DOHH2 (cell line): ENCODE measurements around the gene C4A.

ENCODE experiments used
- H3F3A ChIP-seq: fragments of 200-600 bp; sonication (generic), shearing (Covaris generic); 2 replicates; pipeline ENCODE4 v1.6.0; 2016; ENCODE audit warnings: antibody characterized with exemption, mild to moderate bottlenecking; ENCODE audit not compliant: control insufficient read depth, insufficient read depth
- H3K27ac ChIP-seq: fragments of 200-600 bp; sonication (generic); 2 replicates; pipeline ENCODE4 v1.5.1; 2014; ENCODE audit warnings: low read depth, mild to moderate bottlenecking, low read length, moderate library complexity
- H3K27me3 ChIP-seq: fragments of 200-600 bp; sonication (generic); 2 replicates; pipeline ENCODE4 v1.6.1; 2014; ENCODE audit warnings: mild to moderate bottlenecking, low read length, mixed read lengths; ENCODE audit not compliant: control insufficient read depth
- H3K36me3 ChIP-seq: fragments of 200-600 bp; sonication (generic); 2 replicates; pipeline ENCODE4 v1.6.1; 2014; ENCODE audit warnings: mild to moderate bottlenecking, low read length, moderate library complexity, mixed read lengths; ENCODE audit not compliant: control insufficient read depth
- H3K4me1 ChIP-seq: fragments of 200-600 bp; sonication (generic); 2 replicates; pipeline ENCODE4 v1.6.1; 2014; ENCODE audit warnings: mild to moderate bottlenecking, low read length, mixed read lengths; ENCODE audit not compliant: control insufficient read depth
- H3K4me2 ChIP-seq: fragments of 200-600 bp; sonication (generic); 2 replicates; pipeline ENCODE4 v1.6.0; 2014; ENCODE audit warnings: mild to moderate bottlenecking, low read length, moderate library complexity
- H3K4me3 ChIP-seq: fragments of 200-600 bp; sonication (generic); 2 replicates; pipeline ENCODE4 v1.5.1; 2014; ENCODE audit warnings: mild to moderate bottlenecking, low read length, mixed read lengths
- H3K79me2 ChIP-seq: fragments of 200-600 bp; sonication (generic); 2 replicates; pipeline ENCODE4 v1.6.1; 2014; ENCODE audit warnings: mild to moderate bottlenecking, low read length, mixed read lengths; ENCODE audit not compliant: control insufficient read depth
- H3K9me2 ChIP-seq: fragments of 200-600 bp; sonication (generic); replicated peaks from 2 replicates; pipeline ENCODE4 v1.6.1; 2014; ENCODE audit warnings: mild to moderate bottlenecking, low read length, mixed read lengths; ENCODE audit not compliant: control insufficient read depth
- H3K9me3 ChIP-seq: fragments of 200-600 bp; sonication (generic); 2 replicates; pipeline ENCODE4 v1.6.1; 2014; ENCODE audit warnings: antibody characterized with exemption, low read length, mixed read lengths; ENCODE audit not compliant: control insufficient read depth, insufficient read depth
- H4K20me1 ChIP-seq: fragments of 200-600 bp; sonication (generic); 2 replicates; pipeline ENCODE4 v1.6.0; 2014; ENCODE audit warnings: low read depth, mild to moderate bottlenecking, antibody characterized with exemption, low read length, moderate library complexity; ENCODE audit not compliant: control insufficient read depth, insufficient read depth
- EZH2phosphoT487 ChIP-seq: fragments of 200-600 bp; sonication (generic); IDR thresholded peaks from 2 replicates; pipeline ENCODE4 v1.6.1; 2017; ENCODE audit warnings: borderline replicate concordance, mild to moderate bottlenecking, antibody characterized with exemption, low read length, moderate library complexity, mixed read lengths
- TF ChIP-seq, protein P1 (sequence below): fragments of 200-600 bp; sonication (generic); IDR thresholded peaks from one replicate; pipeline ENCODE4 v1.5.1; 2014; ENCODE audit warnings: antibody characterized with exemption, mild to moderate bottlenecking, low read depth, low read length; ENCODE audit not compliant: poor library complexity, severe bottlenecking

Gene C4A

DNA sequence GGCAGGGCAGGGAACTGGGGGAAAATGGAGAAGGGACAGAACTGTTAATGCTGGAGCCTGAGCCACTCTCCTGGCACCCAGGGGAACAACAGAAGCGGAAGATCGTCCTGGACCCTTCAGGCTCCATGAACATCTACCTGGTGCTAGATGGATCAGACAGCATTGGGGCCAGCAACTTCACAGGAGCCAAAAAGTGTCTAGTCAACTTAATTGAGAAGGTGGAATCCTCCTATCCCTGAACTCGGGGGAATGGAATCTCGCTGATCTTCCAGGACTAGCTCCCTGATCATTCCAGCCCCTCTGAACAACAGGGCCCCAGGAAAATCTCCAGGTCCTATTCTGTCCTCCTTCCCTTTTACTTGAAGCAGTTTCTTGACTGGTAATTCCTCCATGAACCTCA is 34.0 kb upstream of the C4A start:
- Histone ChIP-seq H3K9me2 (no peaks in the 10 kb centered on the region), H3K4me2 (no peak overlapping the region), H3K79me2 (no peaks in the 10 kb centered on the region), H3F3A (no peaks in the 10 kb centered on the region), H4K20me1 (no peaks in the 10 kb centered on the region), H3K4me3 (no peak overlapping the region), H3K4me1 (no peaks in the 10 kb centered on the region), H3K27me3 (peaks cover 3% of the 10 kb centered on the region; the same call in 1 of the 2 replicates), H3K27ac (no peak overlapping the region), H3K9me3 (no peaks in the 10 kb centered on the region), H3K36me3 (peaks cover 18% of the 10 kb centered on the region)
- no peak for TF ChIP-seq EZH2phosphoT487
- TF ChIP-seq, protein P1, sequence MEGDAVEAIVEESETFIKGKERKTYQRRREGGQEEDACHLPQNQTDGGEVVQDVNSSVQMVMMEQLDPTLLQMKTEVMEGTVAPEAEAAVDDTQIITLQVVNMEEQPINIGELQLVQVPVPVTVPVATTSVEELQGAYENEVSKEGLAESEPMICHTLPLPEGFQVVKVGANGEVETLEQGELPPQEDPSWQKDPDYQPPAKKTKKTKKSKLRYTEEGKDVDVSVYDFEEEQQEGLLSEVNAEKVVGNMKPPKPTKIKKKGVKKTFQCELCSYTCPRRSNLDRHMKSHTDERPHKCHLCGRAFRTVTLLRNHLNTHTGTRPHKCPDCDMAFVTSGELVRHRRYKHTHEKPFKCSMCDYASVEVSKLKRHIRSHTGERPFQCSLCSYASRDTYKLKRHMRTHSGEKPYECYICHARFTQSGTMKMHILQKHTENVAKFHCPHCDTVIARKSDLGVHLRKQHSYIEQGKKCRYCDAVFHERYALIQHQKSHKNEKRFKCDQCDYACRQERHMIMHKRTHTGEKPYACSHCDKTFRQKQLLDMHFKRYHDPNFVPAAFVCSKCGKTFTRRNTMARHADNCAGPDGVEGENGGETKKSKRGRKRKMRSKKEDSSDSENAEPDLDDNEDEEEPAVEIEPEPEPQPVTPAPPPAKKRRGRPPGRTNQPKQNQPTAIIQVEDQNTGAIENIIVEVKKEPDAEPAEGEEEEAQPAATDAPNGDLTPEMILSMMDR, result no peak

DNA sequence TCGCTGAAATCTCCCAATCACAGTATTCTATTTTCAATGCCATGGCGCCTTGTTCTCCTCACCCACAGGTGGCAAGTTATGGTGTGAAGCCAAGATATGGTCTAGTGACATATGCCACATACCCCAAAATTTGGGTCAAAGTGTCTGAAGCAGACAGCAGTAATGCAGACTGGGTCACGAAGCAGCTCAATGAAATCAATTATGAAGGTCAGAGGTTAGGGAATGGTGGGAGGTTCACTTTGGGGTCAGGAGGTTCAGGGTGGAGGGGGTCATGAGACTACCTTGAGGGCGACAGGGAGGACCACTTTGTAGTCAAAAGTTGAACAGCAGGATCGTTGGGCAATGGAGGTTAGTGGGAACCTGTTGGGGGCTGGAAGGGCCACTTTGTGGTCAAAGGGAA is 33.6 kb upstream of the C4A start:
- no peak overlapping the region for H3K27ac ChIP-seq
- H4K20me1 ChIP-seq, result no peaks in the 10 kb centered on the region
- H3K79me2 ChIP-seq, result no peaks in the 10 kb centered on the region
- no peaks in the 10 kb centered on the region for H3K9me2 ChIP-seq
- no peak overlapping the region for H3K4me3 ChIP-seq
- H3K4me2 ChIP-seq, result no peak overlapping the region
- no peaks in the 10 kb centered on the region for H3K4me1 ChIP-seq
- peaks cover 3% of the 10 kb centered on the region; the same call in 1 of the 2 replicates for H3K27me3 ChIP-seq
- no peaks in the 10 kb centered on the region for H3F3A ChIP-seq
- H3K9me3 ChIP-seq, result no peaks in the 10 kb centered on the region
- TF ChIP-seq, protein P1, result no peak
- TF ChIP-seq EZH2phosphoT487, result no peak
- peaks cover 23% of the 10 kb centered on the region for H3K36me3 ChIP-seq

GRCh38 chr6:31948753-31949413 is 33.0 kb upstream of the C4A start:
- H4K20me1 ChIP-seq, result no peaks in the 10 kb centered on the region
- H3K27ac ChIP-seq, result no peak overlapping the region
- H3K36me3 ChIP-seq, result peaks cover 28% of the 10 kb centered on the region
- no peaks in the 10 kb centered on the region for H3K9me2 ChIP-seq
- no peaks in the 10 kb centered on the region for H3K4me1 ChIP-seq
- no peak overlapping the region for H3K4me2 ChIP-seq
- no peaks in the 10 kb centered on the region for H3F3A ChIP-seq
- peaks cover 3% of the 10 kb centered on the region; the same call in 1 of the 2 replicates for H3K27me3 ChIP-seq
- H3K79me2 ChIP-seq, result no peaks in the 10 kb centered on the region
- TF ChIP-seq, protein P1, result no peak
- TF ChIP-seq EZH2phosphoT487, result no peak
- no peaks in the 10 kb centered on the region for H3K9me3 ChIP-seq
- H3K4me3 ChIP-seq, result no peak overlapping the region
